ENCODE results near the gene CPAMD8.

The CPAMD8 gene

GRCh38 chr19:17026706-17027534 lies at the start of gene CPAMD8:
CPAMD8 (minus strand) TSS chr19:17026810; CDS start chr19:17026642, 168 bp downstream.
- peak; percentile 88 for DNase-seq (ENCODE audit: low spot score)

DNA sequence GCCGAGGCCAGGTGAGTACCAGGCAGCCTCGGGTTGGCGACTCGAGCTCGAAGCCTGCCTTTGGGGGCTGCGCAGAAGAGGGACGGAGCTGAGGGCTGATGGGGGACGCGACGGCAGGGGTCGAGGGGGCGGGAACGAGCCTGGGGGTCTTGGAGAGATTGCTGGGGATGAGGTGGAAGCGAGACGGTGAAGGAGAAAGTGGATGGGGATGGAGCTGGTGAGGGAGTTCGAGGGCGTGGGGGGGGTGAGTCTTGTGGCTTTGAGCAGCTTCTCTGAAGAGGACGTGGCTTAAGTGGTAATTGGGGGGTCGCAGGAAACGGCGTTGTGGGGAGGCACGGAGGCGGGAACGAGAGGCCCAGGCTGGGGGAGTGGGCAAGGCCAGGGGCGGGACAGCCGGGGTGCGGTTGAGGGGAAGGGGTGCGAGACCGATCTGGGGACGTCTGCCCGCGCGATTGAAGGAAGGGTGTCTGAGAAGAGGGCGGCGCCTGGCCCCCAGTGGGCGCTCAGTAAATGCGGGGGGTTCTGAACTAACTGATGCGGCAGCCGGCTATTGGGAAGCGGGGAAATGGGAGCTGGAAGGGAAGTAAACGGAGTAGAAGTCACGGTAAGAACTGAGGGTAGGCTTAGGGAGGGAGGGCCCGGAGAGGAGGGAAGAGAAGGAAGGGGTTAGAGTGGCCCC lies 49.4 kb upstream of the CPAMD8 start:
- peak; percentile 39 for DNase-seq (ENCODE audit: low spot score)

GRCh38 chr19:17075035-17075863 lies 48.6 kb upstream of the CPAMD8 start, which contains the start of the genes HAUS8 and MYO9B:
HAUS8 (minus strand) TSS chr19:17075452; CDS start chr19:17075422, 30 bp downstream.
MYO9B (plus strand) TSS chr19:17075777; CDS start chr19:17101718, 25,941 bp downstream.
- DNase-seq (ENCODE audit: low spot score): peak; percentile 97

DNA sequence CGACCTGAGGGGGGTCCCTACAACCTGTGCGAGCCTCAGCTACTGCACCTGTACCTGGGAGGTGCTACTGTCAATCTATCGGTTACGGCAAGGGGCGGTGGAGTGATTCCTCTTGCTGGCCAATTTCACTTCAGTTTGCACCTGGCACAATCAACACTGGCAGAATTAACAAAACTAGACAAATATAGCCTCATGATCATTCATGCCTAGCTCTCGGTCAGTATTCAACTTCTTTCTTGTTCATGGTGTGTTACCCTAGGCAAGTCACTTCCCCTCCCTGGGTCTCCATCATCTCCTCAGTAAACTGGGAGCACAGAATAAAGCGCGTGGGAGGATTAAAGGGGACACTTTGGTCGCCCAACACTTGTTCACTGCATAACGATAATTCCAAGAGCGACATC lies 48.0 kb upstream of the CPAMD8 start:
- DNase-seq (ENCODE audit: low spot score): no peak

DNA sequence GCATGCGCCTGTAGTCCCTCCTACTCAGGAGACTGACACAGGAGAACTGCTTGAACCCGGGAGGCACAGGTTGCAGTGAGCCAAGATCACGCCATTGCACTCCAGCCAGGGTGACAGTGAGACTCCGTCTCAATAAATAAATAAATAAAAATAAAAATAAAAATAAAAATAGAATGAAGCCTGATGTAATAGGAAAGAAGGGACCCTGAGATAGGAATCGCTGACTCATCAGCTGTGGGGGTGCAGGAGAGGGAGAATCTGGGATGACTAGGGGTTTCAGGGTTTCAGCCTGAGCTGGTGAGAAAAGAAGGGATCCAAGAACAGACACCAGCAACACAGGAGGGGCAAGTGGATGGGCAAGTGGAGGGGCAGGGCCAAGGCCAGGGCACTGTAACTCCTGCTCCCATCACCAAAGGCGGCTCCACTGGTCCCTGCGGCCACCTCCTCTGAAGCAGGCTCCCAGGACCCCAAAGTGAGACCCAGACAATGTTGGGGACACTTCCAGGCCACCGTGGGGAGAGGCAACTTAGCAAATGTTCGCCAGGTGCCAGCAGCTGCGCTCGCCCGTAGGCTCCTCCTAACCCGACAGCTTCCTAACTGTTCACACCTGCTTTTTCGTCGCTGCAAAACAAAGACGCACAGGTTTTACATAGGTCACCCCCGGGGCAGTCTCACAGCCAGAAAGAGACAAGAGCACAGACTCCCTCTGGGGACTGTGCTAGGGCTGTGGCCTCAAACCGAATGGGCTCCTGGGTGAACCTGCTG lies 47.4 kb upstream of the CPAMD8 start:
- peak; percentile 26 for DNase-seq (ENCODE audit: low spot score)

- DNase-seq (ENCODE audit: low spot score): no peak
Measured at GRCh38 chr19:17070912-17071311, 44.3 kb upstream of the CPAMD8 start.

DNA sequence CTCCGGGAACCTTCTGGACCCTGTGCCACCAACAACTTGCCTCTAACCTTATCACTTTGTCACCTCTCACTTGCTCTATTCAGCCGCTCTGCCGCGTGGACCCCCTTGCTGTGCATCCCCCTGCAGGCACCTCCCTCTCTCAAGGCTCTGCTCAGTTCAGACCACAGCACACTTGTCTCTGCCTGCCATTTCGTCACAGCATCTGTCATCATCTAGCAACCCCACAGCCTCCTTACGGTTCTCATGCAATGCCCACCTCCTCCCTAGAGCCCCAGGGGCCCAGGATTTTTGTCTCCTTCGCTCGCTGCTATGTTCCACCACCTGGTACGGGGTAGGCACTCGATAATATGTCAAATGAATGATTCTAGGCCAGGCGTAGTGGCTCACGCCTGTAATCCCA lies 43.8 kb upstream of the CPAMD8 start:
- no peak for DNase-seq (ENCODE audit: low spot score)

- DNase-seq (ENCODE audit: low spot score): no peak
Measured at GRCh38 chr19:17069193-17069592, 42.6 kb upstream of the CPAMD8 start.

DNA sequence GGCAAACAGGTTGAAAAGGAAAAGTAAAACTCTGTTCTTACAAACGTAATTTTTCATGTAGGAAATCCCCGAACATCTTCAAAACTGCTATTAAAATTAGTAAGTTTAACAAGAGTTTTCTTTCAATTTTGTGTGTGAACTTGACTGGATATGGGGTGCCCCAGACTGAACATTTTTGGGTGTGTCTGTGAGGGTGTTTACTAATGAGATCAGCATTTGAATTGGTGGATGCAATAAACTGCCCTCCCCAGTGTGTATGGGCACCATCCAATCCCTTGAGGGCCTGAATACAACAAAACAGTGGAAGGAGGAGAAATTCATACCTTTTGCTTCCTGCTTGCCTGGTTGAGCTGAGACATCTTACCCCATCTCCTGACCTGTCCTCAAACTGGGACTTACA lies 36.8 kb upstream of the CPAMD8 start:
- DNase-seq (ENCODE audit: low spot score): no peak

GRCh38 chr19:17061691-17062090 lies 35.1 kb upstream of the CPAMD8 start:
- DNase-seq (ENCODE audit: low spot score): no peak

DNA sequence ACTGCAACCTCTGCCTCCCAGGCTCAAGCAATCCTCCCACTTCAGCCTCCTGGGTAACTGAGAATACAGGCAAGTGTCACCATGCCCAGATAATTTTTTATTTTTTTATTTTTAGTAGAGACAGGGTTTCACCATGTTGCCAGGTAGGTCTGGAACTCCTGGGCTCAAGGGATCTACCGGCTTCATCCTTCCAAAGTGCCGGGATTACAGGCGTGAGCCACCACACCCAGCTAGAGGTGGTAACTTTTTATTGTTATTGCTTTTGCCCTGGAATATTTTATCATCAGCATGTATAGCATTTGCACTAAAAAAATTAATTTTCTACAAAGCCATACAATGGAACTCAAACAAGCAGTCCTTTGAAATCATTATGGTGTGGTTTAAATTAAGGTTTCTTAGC lies 34.6 kb upstream of the CPAMD8 start:
- DNase-seq (ENCODE audit: low spot score): no peak

GRCh38 chr19:17060802-17061201 lies 34.2 kb upstream of the CPAMD8 start:
- no peak for DNase-seq (ENCODE audit: low spot score)

DNA sequence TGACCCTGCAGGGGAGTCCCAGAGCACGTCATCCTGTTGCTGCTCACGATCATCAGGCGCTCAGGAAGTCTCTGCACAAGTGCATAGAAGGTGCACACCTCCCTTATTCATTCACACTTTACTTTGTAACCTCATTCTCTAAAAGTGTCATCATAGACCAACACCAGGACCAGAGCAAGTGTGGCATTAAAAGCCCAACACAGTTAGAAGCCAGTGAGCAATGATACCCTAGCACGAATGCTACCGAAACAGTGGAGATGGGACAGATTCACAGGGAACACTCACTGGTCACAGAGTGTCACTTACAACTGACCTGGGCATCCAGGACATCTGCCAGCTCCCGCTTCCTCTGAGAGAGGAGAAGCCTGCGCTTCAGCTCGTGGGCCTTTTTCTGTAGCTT lies 31.6 kb upstream of the CPAMD8 start:
- DNase-seq (ENCODE audit: low spot score): no peak

DNA sequence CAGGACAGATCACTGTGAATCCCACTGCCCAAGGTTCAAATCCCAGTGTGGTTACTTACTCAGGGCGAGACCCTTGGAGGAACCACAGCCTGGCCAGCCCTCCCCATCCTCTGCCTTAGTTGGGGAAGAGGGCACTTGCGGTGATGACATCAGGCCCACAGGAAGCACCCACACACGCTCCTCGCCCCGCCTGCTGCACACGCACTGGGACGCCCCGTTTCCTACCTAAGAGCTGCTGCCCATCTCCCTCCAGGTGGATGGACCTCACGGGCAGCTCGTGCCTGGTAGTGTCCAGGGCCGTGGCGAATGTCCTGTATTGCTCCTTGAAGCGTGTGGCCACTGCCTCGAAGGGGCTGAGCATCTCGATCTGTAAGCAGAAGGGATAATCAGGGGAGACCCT lies 29.0 kb upstream of the CPAMD8 start:
- no peak for DNase-seq (ENCODE audit: low spot score)

GRCh38 chr19:17054746-17055145 lies 28.1 kb upstream of the CPAMD8 start:
- DNase-seq (ENCODE audit: low spot score): no peak

DNA sequence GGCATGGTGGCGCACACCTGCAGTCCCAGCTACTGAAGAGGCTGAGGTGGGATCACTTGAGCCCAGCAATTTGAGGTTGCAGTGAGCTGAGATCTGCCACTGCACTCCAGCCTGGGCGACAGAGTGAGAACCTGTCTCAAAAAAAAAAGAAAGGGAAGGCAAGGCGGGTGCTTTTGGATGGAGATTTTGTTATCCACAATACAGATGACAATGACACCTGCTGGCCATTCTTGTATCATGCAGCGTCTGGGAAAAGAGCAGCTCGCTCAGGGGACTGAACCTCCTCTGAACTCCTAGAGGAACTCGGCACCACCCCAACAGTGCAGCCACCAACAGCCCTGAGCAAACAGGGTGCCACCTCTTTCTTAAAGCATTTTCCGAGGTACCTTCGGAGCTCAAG lies 25.8 kb upstream of the CPAMD8 start:
- DNase-seq (ENCODE audit: low spot score): peak; percentile 78

GRCh38 chr19:17049711-17050280 lies 23.2 kb upstream of the CPAMD8 start:
- no peak for DNase-seq (ENCODE audit: low spot score)

- no peak for DNase-seq (ENCODE audit: low spot score)
Measured at GRCh38 chr19:17048885-17049453, 22.4 kb upstream of the CPAMD8 start.

DNA sequence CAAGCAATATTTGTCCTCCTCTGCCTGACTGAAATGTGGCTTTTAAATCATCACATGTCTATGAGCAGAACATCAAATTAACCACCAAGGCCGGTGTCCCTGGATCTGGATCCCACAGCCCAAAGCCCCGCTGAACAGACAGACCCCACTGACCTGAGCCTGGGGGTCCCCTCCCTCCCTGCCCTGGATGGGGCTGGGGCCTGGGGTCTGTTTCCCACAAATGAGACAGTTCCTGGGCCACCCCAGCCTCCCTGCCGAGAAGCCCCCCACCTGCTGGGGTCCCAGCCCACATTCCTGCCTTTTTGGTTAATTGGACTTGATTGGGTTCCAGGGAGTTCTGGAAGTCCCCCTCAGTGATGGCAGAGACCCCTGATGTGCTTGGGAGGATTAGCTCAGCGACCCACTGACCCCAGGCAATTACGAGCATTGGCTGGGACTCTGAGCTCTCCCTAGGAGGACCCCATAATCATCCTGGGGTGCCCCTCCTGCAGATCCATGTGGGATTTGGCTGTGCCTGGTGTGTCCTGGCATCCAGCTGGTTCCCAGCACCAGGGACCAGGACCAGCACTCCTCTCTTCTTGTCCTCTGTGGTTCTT lies 19.4 kb upstream of the CPAMD8 start:
- no peak for DNase-seq (ENCODE audit: low spot score)

GRCh38 chr19:17043744-17044143 lies 17.1 kb upstream of the CPAMD8 start:
- DNase-seq (ENCODE audit: low spot score): no peak

- DNase-seq (ENCODE audit: low spot score): no peak
Measured at GRCh38 chr19:17041976-17042375, 15.4 kb upstream of the CPAMD8 start.
